Kidney capillary endothelial cell (primary cell): ENCODE data around the gene RPRD1A.
"Not testable (repeated sequence)": the region's sequence is repeated elsewhere in the genome, so short reads cannot be mapped to it uniquely, and the experiment has no call there.

Experiments used
- DNase-seq: peaks from one replicate; pipeline ENCODE4 v3.0.0-alpha.2; 2018; ENCODE audit warnings: low spot score

Gene RPRD1A

GRCh38 chr18:36077764-36078163 lies 10.4 kb upstream of the RPRD1A start:
- not testable (repeated sequence) for DNase-seq

DNA sequence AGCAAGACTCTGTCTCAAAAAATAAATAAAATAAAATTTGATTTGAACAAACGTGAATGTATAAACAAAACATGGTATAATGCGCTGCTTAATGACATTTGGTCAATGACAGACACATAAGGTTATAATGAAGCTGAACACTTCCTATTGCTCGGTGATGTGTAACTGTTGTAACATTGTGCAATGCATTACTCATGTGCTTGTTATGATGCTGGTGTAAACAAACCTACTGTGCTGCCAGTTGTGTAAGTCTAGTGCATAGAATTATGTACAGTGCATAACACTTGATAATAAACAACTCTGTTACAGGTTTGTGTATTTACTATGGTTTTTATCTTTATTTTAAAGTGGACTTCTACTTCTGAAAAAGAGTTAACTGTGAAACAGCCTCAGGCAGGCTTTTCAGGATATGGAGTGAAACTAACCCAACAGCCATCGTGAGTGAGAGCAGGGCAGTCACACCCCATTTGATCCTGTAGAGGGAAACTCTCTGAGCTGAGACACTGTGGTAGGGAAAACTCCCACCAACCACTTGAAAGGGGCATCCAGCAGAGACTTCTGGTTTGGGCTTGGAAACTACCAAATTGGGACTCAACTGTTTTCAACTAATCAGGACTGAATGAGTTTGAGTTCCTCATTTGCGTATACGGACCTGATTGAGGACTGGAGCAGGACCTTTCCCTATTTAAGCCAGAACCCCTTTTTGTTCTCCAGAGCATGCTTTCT lies 8.7 kb upstream of the RPRD1A start:
- no peak for DNase-seq

GRCh38 chr18:36074435-36074834 lies 7.1 kb upstream of the RPRD1A start:
- DNase-seq, result no peak

GRCh38 chr18:36073676-36074075 lies 6.3 kb upstream of the RPRD1A start:
- no peak for DNase-seq

GRCh38 chr18:36072406-36072805 lies 5.0 kb upstream of the RPRD1A start:
- not testable (repeated sequence) for DNase-seq

DNA sequence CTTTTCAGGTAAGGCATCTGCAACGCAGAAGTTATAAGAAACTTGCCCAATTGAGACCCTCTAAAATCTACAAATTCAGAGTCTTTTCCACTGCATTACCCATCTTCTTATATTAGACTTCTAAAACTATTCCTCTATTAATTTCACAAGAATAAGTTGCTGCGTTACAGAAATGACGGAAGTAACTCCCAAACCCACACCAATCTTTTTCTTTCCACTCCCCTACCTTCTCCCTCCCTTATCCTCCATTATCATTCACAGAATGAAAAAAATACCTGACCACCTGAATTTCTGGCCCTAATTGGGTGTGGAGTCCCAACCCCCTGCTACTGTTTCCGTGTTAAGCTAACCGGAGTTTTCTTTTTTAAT lies 689 bp downstream of the RPRD1A start:
- DNase-seq, result peak; percentile 16

GRCh38 chr18:36066001-36066400 lies 1.4 kb downstream of the RPRD1A start:
- no peak for DNase-seq

- not testable (repeated sequence) for DNase-seq
Observed at GRCh38 chr18:36064809-36065079, 2.6 kb downstream of the RPRD1A start.

DNA sequence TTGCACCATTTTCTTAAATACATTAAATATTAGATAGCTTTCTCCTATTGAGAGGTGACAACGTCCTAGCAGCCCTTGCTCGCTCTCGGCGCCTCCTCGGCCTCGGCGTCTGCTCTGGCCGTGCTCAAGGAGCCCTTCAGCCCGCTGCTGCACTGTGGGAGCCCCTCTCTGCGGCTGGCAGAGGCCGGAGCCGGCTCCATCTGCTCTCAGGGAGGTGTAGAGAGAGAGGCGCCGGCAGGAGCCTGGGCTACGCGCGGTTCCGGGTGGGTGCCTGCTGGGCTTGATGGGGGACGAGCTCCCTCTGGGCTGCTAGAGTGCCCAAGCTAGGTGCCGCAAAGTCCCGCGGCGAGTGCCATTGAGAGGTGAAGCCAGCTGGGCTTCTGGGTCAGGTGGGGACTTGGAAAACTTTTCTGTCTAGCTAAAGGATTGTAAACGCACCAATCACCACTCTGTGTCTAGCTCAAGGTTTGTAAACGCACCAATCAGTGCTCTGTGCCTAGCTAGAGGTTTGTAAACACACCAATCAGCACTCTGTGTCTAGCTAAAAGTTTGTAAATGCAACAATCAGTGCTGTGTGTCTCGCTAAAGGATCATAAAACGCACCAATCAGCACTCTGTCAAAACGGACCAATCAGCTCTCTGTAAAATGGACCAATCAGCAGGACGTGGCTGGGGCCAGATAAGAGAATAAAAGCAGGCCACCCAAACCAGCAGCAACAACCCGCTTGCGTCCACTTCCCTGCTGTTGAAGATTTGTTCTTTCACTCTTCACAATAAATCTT lies 3.1 kb downstream of the RPRD1A start:
- DNase-seq, result no peak

DNA sequence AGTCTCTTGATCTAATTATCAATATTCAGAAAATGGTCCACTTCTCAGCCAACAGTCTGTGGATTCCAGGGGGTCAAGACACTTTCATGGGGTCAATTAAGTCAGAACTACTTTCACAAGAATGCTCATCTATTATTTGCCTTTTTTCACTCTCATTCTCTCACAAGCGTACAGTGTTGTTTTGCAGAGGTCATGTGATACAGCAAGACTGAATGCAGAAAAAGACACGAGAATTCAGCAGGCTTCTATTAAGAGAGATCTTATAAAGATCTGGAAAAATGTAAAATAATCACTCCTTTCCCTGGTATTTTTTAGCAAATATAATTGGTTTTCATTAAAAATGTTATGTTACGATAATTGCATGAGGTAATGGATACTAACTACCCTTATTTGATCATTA lies 8.7 kb downstream of the RPRD1A start:
- DNase-seq, result no peak

DNA sequence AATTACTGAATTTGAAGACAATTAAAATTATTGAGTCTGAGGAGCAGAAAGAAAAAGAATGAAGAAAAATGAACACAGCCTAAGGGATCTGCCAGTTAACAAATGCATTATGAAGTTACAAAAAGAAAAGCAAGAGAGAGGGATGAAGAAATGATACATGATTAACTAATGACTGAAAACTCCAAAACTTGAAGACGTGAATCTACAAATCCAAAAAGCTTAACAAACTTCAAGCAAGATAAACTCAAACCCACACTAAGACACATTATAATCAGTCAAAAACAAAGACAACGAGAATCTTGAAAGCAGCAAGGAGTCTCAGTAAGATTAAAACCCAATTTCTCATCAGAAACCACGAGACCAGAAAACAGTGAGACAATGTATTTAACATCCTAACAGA lies 15.6 kb downstream of the RPRD1A start:
- DNase-seq, result no peak

DNA sequence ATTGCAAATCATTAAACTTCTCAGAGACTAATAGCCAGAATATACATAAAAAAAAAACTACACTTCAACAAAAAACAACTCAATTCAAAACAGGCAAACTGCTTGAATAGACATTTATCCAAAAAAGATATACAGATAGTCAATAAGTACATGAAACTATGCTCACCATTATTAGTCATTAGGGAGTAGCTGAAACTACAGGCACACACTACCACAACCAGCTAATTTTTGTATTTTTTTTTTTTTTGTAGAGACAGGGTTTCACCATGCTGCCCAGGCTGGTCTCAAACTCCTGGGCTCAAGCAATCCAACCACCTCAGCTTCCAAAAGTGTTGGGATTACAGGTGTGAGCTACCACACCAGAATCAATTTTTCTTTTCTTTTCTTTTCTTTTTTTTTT lies 16.9 kb downstream of the RPRD1A start:
- no peak for DNase-seq

- no peak for DNase-seq
Observed at GRCh38 chr18:36047521-36047920, 19.8 kb downstream of the RPRD1A start.

DNA sequence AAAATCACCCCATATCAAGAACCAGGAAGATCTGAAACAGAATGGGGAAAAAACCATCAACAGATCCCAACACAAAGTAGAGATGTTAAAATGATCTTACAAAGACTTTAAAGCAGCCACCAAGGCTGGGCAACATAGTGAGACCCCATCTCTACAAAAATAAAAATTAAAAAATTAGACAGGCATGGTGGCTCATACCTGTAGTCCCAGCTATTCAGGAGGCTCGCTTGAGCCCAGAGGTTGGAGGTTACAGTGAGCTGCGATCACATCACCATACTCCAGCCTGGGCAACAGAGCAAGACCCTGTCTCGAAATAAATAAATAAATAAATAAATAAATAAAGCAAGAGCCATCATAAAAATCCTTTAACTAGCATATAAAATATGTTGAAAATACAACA lies 20.5 kb downstream of the RPRD1A start:
- no peak for DNase-seq

DNA sequence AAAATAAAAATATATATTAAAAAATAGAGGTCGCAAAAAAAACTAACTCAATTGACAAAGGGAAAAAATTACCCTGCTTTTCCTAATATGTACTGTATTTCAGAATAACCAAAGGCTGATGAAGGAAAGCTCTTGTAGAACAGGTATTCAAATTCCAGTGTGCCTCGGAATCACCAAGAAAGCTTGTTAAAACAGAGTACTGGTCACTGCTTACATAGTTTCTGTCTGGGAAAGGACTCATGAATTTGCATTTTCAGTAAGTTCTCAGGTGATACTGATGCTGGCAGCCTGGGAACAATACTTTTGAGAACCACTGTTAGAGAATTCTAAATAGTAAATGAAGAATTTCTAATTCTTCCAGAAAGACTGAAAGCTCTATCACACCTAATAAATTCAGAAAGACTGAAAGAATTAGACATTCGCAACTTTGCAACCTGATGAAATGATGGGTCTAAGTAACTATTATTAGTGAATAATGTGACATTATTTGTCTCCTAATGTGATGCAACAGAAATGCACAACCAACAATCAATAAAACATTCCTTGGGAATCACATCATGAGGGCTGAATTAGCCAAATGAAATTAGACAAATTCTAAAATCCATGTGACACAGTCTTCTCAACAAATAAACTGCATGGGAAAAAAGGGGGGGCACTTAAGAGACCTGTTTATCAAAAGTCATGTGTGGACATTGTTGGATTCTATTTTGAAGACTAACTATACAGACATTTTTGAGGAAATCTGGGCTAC lies 21.9 kb downstream of the RPRD1A start:
- DNase-seq, result no peak

- no peak for DNase-seq
Observed at GRCh38 chr18:36043153-36043552, 24.2 kb downstream of the RPRD1A start.

DNA sequence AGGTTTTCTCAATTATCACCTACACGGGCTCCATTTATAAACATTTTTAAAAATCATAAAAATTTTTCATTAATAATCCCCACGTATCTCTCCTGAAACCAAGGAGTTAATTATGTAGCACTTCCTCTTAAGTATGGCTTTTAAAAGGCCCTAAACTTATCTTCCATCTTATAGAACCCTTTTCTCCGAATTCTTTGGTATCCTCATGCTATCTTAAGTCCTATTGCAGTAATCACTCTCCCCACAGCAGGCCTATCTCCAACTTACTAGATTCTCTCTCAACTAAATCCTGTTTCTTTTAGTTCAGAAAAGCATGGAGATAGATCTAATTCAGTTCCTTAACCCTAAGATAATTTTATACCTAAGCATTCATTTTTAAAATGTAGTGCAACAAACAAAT lies 26.2 kb downstream of the RPRD1A start:
- DNase-seq, result no peak

DNA sequence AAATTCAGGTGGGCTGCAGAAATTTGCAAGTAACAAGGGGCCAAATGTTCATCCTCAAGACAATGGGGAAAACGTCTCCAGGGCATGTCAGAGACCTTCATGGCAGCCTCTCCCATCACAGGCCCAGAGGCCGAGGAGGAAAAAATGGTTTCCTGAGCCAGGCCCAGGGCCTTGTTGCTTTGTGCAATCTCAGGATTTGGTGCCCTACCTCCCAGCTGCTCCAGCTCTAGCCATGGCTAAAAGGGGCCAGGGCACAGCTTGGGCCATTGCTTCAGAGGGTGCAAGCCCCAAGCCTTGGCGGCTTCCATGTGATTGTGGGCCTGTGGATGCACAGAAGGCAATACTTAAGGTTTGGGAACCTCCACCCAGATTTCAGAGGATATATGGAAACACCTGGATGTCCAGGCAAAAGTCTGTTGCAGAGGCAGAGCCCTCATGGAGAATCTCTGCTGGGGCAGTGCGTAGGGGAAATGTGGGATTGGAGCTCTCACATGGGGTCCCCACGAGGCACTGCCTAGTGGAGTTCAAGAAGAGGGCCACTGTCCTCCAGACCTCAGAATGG lies 29.2 kb downstream of the RPRD1A start:
- DNase-seq, result no peak

- DNase-seq, result no peak
Observed at GRCh38 chr18:36035253-36035652, 32.1 kb downstream of the RPRD1A start.

DNA sequence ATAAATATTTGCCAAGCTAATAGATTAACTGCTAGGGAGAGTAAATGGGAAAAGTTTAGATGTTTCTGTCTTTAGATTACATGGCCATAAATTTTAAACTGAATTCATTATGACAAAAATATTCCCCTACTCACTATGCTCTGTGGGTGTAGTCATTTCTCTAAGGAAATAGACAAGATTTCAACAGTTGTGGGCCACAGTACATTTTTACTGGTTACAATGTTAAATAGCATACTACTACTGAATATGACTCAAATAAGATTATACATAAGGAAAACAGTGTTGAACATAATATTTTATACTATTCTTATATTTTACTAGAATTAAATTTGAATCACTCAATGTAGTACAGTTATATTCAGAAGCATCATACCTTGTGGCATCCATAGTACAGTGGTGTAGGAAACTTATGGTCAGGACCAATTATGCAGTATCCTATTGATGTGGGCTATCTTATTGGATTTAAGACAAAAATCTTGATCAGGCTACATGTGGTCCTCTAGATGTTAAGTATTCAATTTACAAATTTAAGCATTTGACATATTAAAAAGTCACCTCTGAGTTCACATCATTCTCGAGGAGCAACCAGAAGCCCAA lies 33.0 kb downstream of the RPRD1A start:
- DNase-seq, result no peak

GRCh38 chr18:36031903-36032302 lies 35.5 kb downstream of the RPRD1A start:
- DNase-seq, result no peak

DNA sequence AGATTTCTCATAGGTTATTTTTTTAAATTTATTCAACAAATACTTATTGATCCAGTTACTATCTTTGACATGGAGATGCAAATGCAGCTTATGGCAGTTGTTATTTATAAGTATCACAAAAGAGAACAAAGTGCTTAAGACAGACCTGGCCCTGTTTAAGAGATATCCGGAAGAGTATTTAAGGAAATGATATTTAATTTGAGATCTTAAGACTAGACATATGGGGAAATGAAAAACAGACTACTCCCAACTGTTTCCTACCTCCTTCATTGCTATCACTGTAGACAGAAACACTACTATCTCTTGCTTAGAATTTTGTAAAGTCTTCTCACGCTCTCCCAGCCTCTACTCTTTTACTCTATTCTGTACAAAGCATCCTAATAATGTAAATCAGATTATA lies 36.0 kb downstream of the RPRD1A start:
- DNase-seq, result no peak

DNA sequence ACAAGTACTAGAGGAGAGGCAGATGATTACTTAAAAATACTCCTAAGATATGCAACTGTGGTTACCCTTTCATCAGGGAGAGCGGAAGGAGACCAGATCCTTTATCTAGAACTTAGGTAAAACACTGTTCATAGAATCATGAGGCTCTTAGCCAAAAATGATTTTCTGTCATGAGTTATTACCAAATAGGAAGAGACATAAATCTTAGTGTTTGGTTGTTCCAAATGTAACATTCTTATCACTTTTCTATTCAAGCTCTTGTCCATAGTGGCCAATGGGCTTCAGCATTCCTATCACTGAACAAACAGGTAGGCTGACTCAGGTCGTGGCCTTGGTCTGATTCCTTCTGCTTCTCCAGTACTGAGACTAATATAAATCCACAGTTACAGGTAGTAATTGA lies 38.5 kb downstream of the RPRD1A start:
- DNase-seq, result no peak
